ENCODE measurements around the gene PURB. TPM values are rescaled to one million over a fixed set of nuclear protein-coding genes. Genes with fewer than 3 reads are reported as not detected.

Gene PURB
- total and polyA plus RNA-seq, 4 donors, result 0.92 to 11.4 (median 5.8) TPM

- under 1% methylated on average over 107 of the region's 107 CpGs for WGBS
- H3K9me3 ChIP-seq (ENCODE audit: control insufficient read depth in 4 of 4, low read length in 3 of 4), result no peaks in the 10 kb centered on the region
- H3K9ac ChIP-seq (ENCODE audit: low read depth in 1 of 2, low read length in 2 of 2), result peak overlapping the region; percentile 78 to 86
- peak; percentile 74 for DNase-seq (ENCODE audit: low spot score)
- no peak for TF ChIP-seq JUND (IDR thresholded peaks at IDR 0.05)
- TF ChIP-seq EGR1 (IDR thresholded peaks at IDR 0.05; ENCODE audit: low read depth in 2 of 2), result no peak
- no peak for TF ChIP-seq FOXA1 (IDR thresholded peaks at IDR 0.05)
- TF ChIP-seq YY1 (IDR thresholded peaks at IDR 0.05), result no peak
- peaks cover 2 to 55% (median 52%) of the 10 kb centered on the region in 4 donors for H3K4me1 ChIP-seq (ENCODE audit: control insufficient read depth in 4 of 4, insufficient read depth in 4 of 4, low read length in 3 of 4)
- peak overlapping the region; percentile 88 to 97 (median 97) for H3K4me3 ChIP-seq (ENCODE audit: low read depth in 1 of 3, low read length in 3 of 3)
- no peaks in the 10 kb centered on the region for H3K27me3 ChIP-seq (ENCODE audit: control insufficient read depth in 4 of 4, insufficient read depth in 4 of 4, low read length in 3 of 4)
- peak overlapping the region; percentile 91 to 96 for H3K27ac ChIP-seq (ENCODE audit: low read depth in 1 of 2, low read length in 2 of 2)
- no peaks in the 10 kb centered on the region for H3K36me3 ChIP-seq (ENCODE audit: control insufficient read depth in 4 of 4, insufficient read depth in 3 of 4, low read depth in 1 of 4, low read length in 3 of 4)
These were observed 523 bp downstream of the PURB start for GRCh38 chr7:44884621-44885393.

GRCh38 chr7:44883961-44884620 is 1.2 kb downstream of the PURB start:
- Histone ChIP-seq H3K9ac (ENCODE audit: low read depth in 1 of 2, low read length in 2 of 2) (peak overlapping the region; percentile 6 to 86), H3K4me1 (ENCODE audit: control insufficient read depth in 4 of 4, insufficient read depth in 4 of 4, low read length in 3 of 4) (peaks cover 2 to 59% (median 54%) of the 10 kb centered on the region in 4 donors), H3K4me3 (ENCODE audit: low read depth in 1 of 3, low read length in 3 of 3) (peak overlapping the region; percentile 88 to 97 (median 97)), H3K27me3 (ENCODE audit: control insufficient read depth in 4 of 4, insufficient read depth in 4 of 4, low read length in 3 of 4) (no peaks in the 10 kb centered on the region), H3K36me3 (ENCODE audit: control insufficient read depth in 4 of 4, insufficient read depth in 3 of 4, low read depth in 1 of 4, low read length in 3 of 4) (no peaks in the 10 kb centered on the region), H3K9me3 (ENCODE audit: control insufficient read depth in 4 of 4, low read length in 3 of 4) (no peaks in the 10 kb centered on the region), H3K27ac (ENCODE audit: low read depth in 1 of 2, low read length in 2 of 2) (peak overlapping the region; percentile 91 to 96)
- 36% methylated on average over 24 of the region's 24 CpGs for WGBS
- no peak for DNase-seq (ENCODE audit: low spot score)
- TF ChIP-seq ZBTB33 (IDR thresholded peaks at IDR 0.05) (no peak), ATF3 (IDR thresholded peaks at IDR 0.05) (no peak), CTCF (IDR thresholded peaks at IDR 0.05; ENCODE audit: low read depth, low read length, missing input control) (no peak), RAD21 (IDR thresholded peaks at IDR 0.05) (no peak), REST (IDR thresholded peaks at IDR 0.05) (no peak), SP1 (IDR thresholded peaks at IDR 0.05) (no peak)

Data from liver (tissue), 9 donors.